Liver (tissue), 9 donors: ENCODE data around the gene ZNF821. TPM values are rescaled to one million over a fixed set of nuclear protein-coding genes. Genes with fewer than 3 reads are reported as not detected.
"Not testable (repeated sequence)": the region's sequence is repeated elsewhere in the genome, so short reads cannot be mapped to it uniquely, and the experiment has no call there.

Experiments
- DNase-seq: peaks from one replicate; pipeline ENCODE4 v3.0.0-alpha.2; 2017; ENCODE audit warnings: low spot score
- H3K27ac ChIP-seq, 2 donors: one replicate each; pipeline ENCODE4 v1.7.0; 2013; ENCODE audit warnings: inconsistent platforms in 2 of 2, low read length in 2 of 2, control low read depth in 1 of 2, low read depth in 1 of 2, mild to moderate bottlenecking in 1 of 2
- H3K27me3 ChIP-seq, 4 donors: one replicate each; pipeline versions ENCODE4 v1.6.1 to v1.7.0; 2013; ENCODE audit warnings: low read length in 3 of 4, inconsistent platforms in 1 of 4, mild to moderate bottlenecking in 1 of 4, moderate library complexity in 1 of 4; ENCODE audit not compliant: control insufficient read depth in 4 of 4, insufficient read depth in 4 of 4
- H3K36me3 ChIP-seq, 4 donors: one replicate each; pipeline versions ENCODE4 v1.6.1 to v1.7.0; 2013; ENCODE audit warnings: low read length in 3 of 4, mild to moderate bottlenecking in 3 of 4, low read depth in 1 of 4, moderate library complexity in 1 of 4; ENCODE audit not compliant: control insufficient read depth in 4 of 4, insufficient read depth in 3 of 4
- H3K4me1 ChIP-seq, 4 donors: one replicate each; pipeline versions ENCODE4 v1.6.1 to v1.7.0; 2013; ENCODE audit warnings: low read length in 3 of 4, mild to moderate bottlenecking in 3 of 4, moderate library complexity in 1 of 4; ENCODE audit not compliant: control insufficient read depth in 4 of 4, insufficient read depth in 4 of 4
- H3K4me3 ChIP-seq, 3 donors: one replicate each; pipeline versions ENCODE4 v1.6.1 to v1.7.0; 2013; ENCODE audit warnings: low read length in 3 of 3, control low read depth in 1 of 3, low read depth in 1 of 3, mild to moderate bottlenecking in 1 of 3
- H3K9ac ChIP-seq, 2 donors: one replicate each; pipeline ENCODE4 v1.7.0; 2013; ENCODE audit warnings: low read length in 2 of 2, mild to moderate bottlenecking in 2 of 2, moderate library complexity in 2 of 2, control low read depth in 1 of 2, low read depth in 1 of 2
- H3K9me3 ChIP-seq, 4 donors: one replicate each; pipeline versions ENCODE4 v1.6.1 to v1.7.0; 2013; ENCODE audit warnings: low read length in 3 of 4; ENCODE audit not compliant: control insufficient read depth in 4 of 4
- EGR1 ChIP-seq, 2 donors: IDR thresholded peaks; 2 replicates each; pipeline ENCODE4 v1.6.1; 2016 to 2018; ENCODE audit warnings: antibody characterized with exemption in 2 of 2, low read depth in 2 of 2
- FOXA1 ChIP-seq: IDR thresholded peaks from 2 replicates; pipeline ENCODE4 v1.6.1; 2016; ENCODE audit warnings: antibody characterized with exemption
- GABPA ChIP-seq, 2 donors: IDR thresholded peaks in 1 of 2; conservative IDR thresholded peaks in 1 of 2; 2 replicates each; pipeline ENCODE4 v1.6.1; 2016; ENCODE audit warnings: antibody characterized with exemption in 2 of 2, mild to moderate bottlenecking in 1 of 2, moderate library complexity in 1 of 2
- HNF4A ChIP-seq, 2 donors: conservative IDR thresholded peaks; 2 replicates each; pipeline ENCODE4 v1.6.1; 2016; ENCODE audit warnings: antibody characterized with exemption in 2 of 2, mild to moderate bottlenecking in 2 of 2
- HNF4G ChIP-seq: IDR thresholded peaks from 2 replicates; pipeline ENCODE4 v1.6.1; 2016; ENCODE audit warnings: antibody characterized with exemption
- JUND ChIP-seq, 2 donors: IDR thresholded peaks; 2 replicates each; pipeline ENCODE4 v1.6.1; 2016; ENCODE audit warnings: antibody characterized with exemption in 2 of 2
- NR2F2 ChIP-seq: IDR thresholded peaks from 2 replicates; pipeline ENCODE4 v1.6.1; 2016; ENCODE audit warnings: antibody characterized with exemption
- RAD21 ChIP-seq, 2 donors: IDR thresholded peaks; 2 replicates each; pipeline ENCODE4 v1.6.1; 2016; ENCODE audit warnings: antibody characterized with exemption in 2 of 2, mild to moderate bottlenecking in 2 of 2
- RXRA ChIP-seq, 2 donors: IDR thresholded peaks; 2 replicates each; pipeline ENCODE4 v1.6.1; 2017 to 2018; ENCODE audit warnings: antibody characterized with exemption in 2 of 2, mild to moderate bottlenecking in 1 of 2
- SP1 ChIP-seq: IDR thresholded peaks from 2 replicates; pipeline ENCODE4 v1.6.1; 2018; ENCODE audit warnings: antibody characterized with exemption, mild to moderate bottlenecking
- YY1 ChIP-seq: IDR thresholded peaks from 2 replicates; pipeline ENCODE4 v1.6.1; 2016; ENCODE audit warnings: antibody characterized with exemption, mild to moderate bottlenecking
- WGBS: extraction: QIAGEN DNeasy Blood & Tissue Kit; methylation state at CpG from one replicate; pipeline ENCODE4 v1.1.7; 2013; 5-methylcytosine and 5-hydroxymethylcytosine counted together
- polyA plus RNA-seq, 2 donors: library from polyadenylated mRNA; stranded (reverse) in 1 of 2; unstranded in 1 of 2; fragments of 200-250 nt in 1 of 2; fragments of >200 nt in 1 of 2; fragmentation: Nextera tagmentation in 1 of 2; extraction: Ambion mirVana in 1 of 2; gene quantifications; one replicate each; pipeline versions ENCODE4 v1.2.1 to v1.2.3, GENCODE V29; 2013 to 2015
- total RNA-seq, 2 donors: library from RNA; depleted of rRNA; stranded (reverse); fragments of >200 nt; gene quantifications; one replicate each; pipeline ENCODE4 v1.2.3, GENCODE V29; 2014
- TF ChIP-seq, protein P1 (sequence below): fragments of 150-350 bp; IDR thresholded peaks from 2 replicates; pipeline ENCODE4 v1.5.1; 2017; ENCODE audit warnings: improper control_type of control experiment, low read depth, low read length; ENCODE audit not compliant: missing input control
- TF ChIP-seq, protein P2 (sequence below): IDR thresholded peaks from 2 replicates; pipeline ENCODE4 v1.6.1; 2016; ENCODE audit warnings: antibody characterized with exemption
- TF ChIP-seq, protein P3 (sequence below): IDR thresholded peaks from 2 replicates; pipeline ENCODE4 v1.6.1; 2016; ENCODE audit warnings: antibody characterized with exemption, mild to moderate bottlenecking
- TF ChIP-seq, protein P4 (sequence below): IDR thresholded peaks from 2 replicates; pipeline ENCODE4 v1.6.1; 2016; ENCODE audit warnings: antibody characterized with exemption
- donor health status: healthy.
- donor health status: healthy.
- donor health status: healthy.
- donor health status: healthy.
- donor health status: healthy.

Gene ZNF821
- total and polyA plus RNA-seq, 4 donors: 1.0 to 3.0 (median 2.0) TPM

DNA sequence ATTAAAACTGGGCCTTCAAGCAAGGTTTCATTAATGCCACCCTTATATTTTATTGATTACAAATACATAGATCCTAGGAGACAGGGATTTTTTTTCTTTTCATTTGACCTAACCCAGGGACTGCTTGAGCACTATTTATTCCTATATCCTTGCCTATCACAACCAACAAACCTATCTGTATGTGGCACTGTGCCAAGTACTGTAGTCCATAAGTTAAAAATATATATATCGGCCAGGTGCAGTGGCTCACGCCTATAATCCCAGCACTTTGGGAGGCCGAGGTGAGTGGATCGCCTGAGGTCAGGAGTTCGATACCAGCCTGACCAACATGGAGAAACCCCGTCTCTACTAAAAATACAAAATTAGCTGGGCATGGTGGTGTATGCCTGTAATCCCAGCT, 16.8 kb downstream of the ZNF821 start:
- DNase-seq, H3K27me3 ChIP-seq, H3K9me3 ChIP-seq, H3K27ac ChIP-seq, H3K9ac ChIP-seq, H3K4me3 ChIP-seq: not testable (repeated sequence)
- H3K36me3 ChIP-seq: peaks cover 0 to 14% (median 1%) of the 10 kb centered on the region in 4 donors
- WGBS: 91% methylated on average over 6 of the region's 6 CpGs
- peaks cover 0 to 11% (median 8%) of the 10 kb centered on the region in 4 donors for H3K4me1 ChIP-seq

DNA sequence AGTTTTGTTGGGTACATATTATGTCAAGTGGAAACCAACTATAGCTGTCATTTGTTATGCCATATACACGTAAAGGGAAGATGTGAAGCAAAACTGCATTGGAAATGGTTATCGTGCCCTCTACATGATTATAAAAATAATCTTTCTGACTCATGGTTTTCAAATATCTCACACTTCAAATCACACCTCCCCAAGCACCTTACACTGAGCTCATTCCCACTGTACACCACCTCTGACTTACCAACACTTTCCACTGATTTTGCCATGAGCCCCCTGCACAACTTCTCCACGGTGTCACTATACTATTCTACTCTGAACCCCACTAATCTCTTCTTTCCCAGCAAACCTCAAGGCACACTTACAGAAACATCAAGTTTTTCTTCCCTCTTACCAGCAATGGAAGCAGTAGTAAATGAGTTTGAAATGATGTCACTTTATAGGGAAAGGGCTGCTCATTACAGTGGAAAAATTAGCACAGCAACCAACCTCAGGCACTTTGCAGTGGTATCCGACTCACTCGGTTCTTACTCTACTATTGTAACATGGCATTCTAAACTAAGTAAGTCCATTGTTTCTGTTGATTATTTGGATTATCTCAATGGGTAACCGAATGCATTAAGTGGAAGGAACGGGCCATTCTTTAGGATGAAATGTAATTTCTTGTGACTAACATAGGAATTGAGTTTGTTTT, 18.7 kb downstream of the ZNF821 start:
- Histone ChIP-seq H3K27ac (no peak overlapping the region), H3K9me3 (no peaks in the 10 kb centered on the region), H3K4me3 (no peak overlapping the region), H3K4me1 (peaks cover 0 to 11% (median 8%) of the 10 kb centered on the region in 4 donors), H3K27me3 (no peaks in the 10 kb centered on the region), H3K36me3 (peaks cover 1 to 23% (median 2%) of the 10 kb centered on the region in 4 donors), H3K9ac (no peak overlapping the region)
- TF ChIP-seq, protein P1, sequence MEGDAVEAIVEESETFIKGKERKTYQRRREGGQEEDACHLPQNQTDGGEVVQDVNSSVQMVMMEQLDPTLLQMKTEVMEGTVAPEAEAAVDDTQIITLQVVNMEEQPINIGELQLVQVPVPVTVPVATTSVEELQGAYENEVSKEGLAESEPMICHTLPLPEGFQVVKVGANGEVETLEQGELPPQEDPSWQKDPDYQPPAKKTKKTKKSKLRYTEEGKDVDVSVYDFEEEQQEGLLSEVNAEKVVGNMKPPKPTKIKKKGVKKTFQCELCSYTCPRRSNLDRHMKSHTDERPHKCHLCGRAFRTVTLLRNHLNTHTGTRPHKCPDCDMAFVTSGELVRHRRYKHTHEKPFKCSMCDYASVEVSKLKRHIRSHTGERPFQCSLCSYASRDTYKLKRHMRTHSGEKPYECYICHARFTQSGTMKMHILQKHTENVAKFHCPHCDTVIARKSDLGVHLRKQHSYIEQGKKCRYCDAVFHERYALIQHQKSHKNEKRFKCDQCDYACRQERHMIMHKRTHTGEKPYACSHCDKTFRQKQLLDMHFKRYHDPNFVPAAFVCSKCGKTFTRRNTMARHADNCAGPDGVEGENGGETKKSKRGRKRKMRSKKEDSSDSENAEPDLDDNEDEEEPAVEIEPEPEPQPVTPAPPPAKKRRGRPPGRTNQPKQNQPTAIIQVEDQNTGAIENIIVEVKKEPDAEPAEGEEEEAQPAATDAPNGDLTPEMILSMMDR: no peak
- TF ChIP-seq HNF4G: no peak
- TF ChIP-seq NR2F2: no peak
- TF ChIP-seq, protein P2, sequence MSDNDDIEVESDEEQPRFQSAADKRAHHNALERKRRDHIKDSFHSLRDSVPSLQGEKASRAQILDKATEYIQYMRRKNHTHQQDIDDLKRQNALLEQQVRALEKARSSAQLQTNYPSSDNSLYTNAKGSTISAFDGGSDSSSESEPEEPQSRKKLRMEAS: no peak
- TF ChIP-seq EGR1 (IDR thresholded peaks at IDR 0.05; ENCODE audit: low read depth in 2 of 2): no peak
- TF ChIP-seq SP1: no peak
- TF ChIP-seq JUND (IDR thresholded peaks at IDR 0.05): no peak
- TF ChIP-seq RAD21 (IDR thresholded peaks at IDR 0.05): no peak
- TF ChIP-seq, protein P3, sequence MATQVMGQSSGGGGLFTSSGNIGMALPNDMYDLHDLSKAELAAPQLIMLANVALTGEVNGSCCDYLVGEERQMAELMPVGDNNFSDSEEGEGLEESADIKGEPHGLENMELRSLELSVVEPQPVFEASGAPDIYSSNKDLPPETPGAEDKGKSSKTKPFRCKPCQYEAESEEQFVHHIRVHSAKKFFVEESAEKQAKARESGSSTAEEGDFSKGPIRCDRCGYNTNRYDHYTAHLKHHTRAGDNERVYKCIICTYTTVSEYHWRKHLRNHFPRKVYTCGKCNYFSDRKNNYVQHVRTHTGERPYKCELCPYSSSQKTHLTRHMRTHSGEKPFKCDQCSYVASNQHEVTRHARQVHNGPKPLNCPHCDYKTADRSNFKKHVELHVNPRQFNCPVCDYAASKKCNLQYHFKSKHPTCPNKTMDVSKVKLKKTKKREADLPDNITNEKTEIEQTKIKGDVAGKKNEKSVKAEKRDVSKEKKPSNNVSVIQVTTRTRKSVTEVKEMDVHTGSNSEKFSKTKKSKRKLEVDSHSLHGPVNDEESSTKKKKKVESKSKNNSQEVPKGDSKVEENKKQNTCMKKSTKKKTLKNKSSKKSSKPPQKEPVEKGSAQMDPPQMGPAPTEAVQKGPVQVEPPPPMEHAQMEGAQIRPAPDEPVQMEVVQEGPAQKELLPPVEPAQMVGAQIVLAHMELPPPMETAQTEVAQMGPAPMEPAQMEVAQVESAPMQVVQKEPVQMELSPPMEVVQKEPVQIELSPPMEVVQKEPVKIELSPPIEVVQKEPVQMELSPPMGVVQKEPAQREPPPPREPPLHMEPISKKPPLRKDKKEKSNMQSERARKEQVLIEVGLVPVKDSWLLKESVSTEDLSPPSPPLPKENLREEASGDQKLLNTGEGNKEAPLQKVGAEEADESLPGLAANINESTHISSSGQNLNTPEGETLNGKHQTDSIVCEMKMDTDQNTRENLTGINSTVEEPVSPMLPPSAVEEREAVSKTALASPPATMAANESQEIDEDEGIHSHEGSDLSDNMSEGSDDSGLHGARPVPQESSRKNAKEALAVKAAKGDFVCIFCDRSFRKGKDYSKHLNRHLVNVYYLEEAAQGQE: no peak
- TF ChIP-seq YY1: no peak
- TF ChIP-seq GABPA (IDR thresholded peaks at IDR 0.05 in 1 of 2, conservative IDR thresholded peaks at IDR 0.05 in 1 of 2): no peak
- TF ChIP-seq FOXA1: no peak
- TF ChIP-seq HNF4A (conservative IDR thresholded peaks at IDR 0.05): no peak
- TF ChIP-seq, protein P4, sequence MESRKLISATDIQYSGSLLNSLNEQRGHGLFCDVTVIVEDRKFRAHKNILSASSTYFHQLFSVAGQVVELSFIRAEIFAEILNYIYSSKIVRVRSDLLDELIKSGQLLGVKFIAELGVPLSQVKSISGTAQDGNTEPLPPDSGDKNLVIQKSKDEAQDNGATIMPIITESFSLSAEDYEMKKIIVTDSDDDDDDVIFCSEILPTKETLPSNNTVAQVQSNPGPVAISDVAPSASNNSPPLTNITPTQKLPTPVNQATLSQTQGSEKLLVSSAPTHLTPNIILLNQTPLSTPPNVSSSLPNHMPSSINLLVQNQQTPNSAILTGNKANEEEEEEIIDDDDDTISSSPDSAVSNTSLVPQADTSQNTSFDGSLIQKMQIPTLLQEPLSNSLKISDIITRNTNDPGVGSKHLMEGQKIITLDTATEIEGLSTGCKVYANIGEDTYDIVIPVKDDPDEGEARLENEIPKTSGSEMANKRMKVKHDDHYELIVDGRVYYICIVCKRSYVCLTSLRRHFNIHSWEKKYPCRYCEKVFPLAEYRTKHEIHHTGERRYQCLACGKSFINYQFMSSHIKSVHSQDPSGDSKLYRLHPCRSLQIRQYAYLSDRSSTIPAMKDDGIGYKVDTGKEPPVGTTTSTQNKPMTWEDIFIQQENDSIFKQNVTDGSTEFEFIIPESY: no peak
- no peak for TF ChIP-seq RXRA (IDR thresholded peaks at IDR 0.05)
- 87% methylated on average over 7 of the region's 7 CpGs for WGBS
- no peak for DNase-seq
